Muscle layer of colon (tissue), 2 donors: ENCODE results near the gene SPATC1L.
"Not testable (repeated sequence)": the region's sequence is repeated elsewhere in the genome, so short reads cannot be mapped to it uniquely, and the experiment has no call there.

Experiments
- H3K27ac ChIP-seq: one replicate; pipeline ENCODE4 v1.7.0; 2013; ENCODE audit warnings: low read depth, mild to moderate bottlenecking, low read length, moderate library complexity
- H3K27me3 ChIP-seq, 2 donors: one replicate each; pipeline ENCODE4 v1.7.0; 2013; ENCODE audit warnings: low read length in 2 of 2, mild to moderate bottlenecking in 2 of 2; ENCODE audit not compliant: insufficient read depth in 2 of 2, control insufficient read depth in 1 of 2
- H3K36me3 ChIP-seq: one replicate; pipeline ENCODE4 v1.7.0; 2013; ENCODE audit warnings: mild to moderate bottlenecking, low read length; ENCODE audit not compliant: insufficient read depth
- H3K4me1 ChIP-seq: one replicate; pipeline ENCODE4 v1.7.0; 2013; ENCODE audit warnings: mild to moderate bottlenecking, low read length; ENCODE audit not compliant: insufficient read depth
- H3K4me3 ChIP-seq, 2 donors: one replicate each; pipeline ENCODE4 v1.7.0; 2013; ENCODE audit warnings: low read length in 2 of 2, low read depth in 1 of 2, mild to moderate bottlenecking in 1 of 2, moderate library complexity in 1 of 2
- H3K9ac ChIP-seq: one replicate; pipeline ENCODE4 v1.7.0; 2013; ENCODE audit warnings: low read length
- H3K9me3 ChIP-seq: one replicate; pipeline ENCODE4 v1.7.0; 2013; ENCODE audit warnings: mild to moderate bottlenecking, low read length
- donor health status: abdominal sarcoma.
- donor health status: Adenocarcinoma of cecum.

The SPATC1L gene

DNA sequence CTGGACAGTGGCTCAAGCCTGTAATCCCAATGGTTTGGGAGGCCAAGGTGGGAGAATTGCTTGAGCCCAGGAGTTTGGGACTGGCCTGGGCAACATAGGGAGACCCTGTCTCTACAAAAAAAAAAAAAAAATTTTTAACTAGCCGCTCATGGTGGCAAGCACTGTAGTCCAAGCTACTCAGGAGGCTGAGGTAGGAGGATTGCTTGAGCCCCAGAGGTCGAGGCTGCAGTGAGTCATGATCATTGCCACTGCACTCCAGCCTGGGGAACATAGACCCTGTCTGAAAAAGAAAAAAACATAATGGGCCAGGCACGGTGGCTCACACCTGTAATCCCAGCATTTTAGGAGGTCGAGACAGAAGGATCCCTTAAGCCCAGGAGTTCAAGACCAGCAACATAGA lies 5.3 kb downstream of the SPATC1L start:
- no peak overlapping the region for H3K9ac ChIP-seq
- no peaks in the 10 kb centered on the region for H3K4me1 ChIP-seq
- H3K27me3 ChIP-seq: no peaks in the 10 kb centered on the region
- H3K27ac ChIP-seq: no peak overlapping the region
- H3K36me3 ChIP-seq: no peaks in the 10 kb centered on the region
- H3K9me3 ChIP-seq: no peaks in the 10 kb centered on the region
- H3K4me3 ChIP-seq: no peak overlapping the region

DNA sequence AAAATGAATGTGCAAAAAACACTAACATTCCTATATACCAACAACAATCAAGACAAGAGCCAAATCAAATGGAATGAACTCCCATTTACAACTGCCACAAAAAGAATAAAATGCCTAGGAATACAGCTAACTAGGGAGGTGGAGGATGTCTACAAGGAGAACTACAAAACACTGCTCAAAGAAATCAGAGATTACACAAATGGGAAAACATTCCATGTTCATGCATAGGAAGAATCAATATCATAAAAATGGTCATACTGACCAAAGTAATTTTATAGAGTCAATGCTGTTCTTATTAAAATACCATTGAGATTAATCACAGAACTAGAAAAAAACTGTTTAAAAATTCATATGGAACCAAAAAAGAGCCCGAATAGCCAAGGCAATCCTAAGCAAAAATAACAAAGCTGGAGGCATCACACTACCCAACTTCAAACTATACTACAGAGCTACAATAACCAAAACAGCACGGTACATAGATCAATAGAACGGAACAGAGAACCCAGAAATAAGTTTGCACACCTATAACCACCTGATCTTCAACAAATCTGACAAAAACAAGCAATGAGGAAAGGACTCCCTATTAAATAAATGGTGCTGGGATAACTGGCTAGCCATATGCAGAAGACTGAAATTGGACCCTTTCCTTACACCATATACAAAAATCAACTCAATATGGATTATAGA lies 7.7 kb downstream of the SPATC1L start:
- not testable (repeated sequence) for H3K27ac ChIP-seq, H3K4me1 ChIP-seq, H3K9ac ChIP-seq, H3K36me3 ChIP-seq, H3K27me3 ChIP-seq, H3K9me3 ChIP-seq, H3K4me3 ChIP-seq

DNA sequence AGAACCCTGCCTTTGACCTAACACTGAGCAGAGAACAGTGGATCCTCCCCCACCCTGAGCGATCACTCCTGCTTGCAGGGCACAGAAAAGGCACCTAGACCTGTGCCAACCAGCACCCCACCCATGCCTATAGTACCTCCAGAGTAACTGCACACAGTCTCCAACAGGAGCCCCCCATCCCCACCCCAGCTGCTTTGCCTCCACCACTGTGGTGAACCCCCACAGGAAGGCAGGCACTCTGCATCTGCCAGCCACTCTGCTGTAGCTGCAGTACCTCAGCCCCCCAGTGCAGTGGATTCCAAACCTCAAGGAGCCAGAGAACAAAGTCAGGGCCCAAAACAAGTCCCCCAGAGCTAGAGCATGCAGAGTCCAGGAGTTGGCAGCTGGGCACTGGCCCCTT lies 10.7 kb downstream of the SPATC1L start:
- H3K36me3 ChIP-seq: no peaks in the 10 kb centered on the region
- H3K27ac ChIP-seq: no peak overlapping the region
- H3K4me1 ChIP-seq: no peaks in the 10 kb centered on the region
- H3K4me3 ChIP-seq: no peak overlapping the region
- H3K9ac ChIP-seq: no peak overlapping the region
- H3K9me3 ChIP-seq: no peaks in the 10 kb centered on the region
- no peaks in the 10 kb centered on the region for H3K27me3 ChIP-seq

DNA sequence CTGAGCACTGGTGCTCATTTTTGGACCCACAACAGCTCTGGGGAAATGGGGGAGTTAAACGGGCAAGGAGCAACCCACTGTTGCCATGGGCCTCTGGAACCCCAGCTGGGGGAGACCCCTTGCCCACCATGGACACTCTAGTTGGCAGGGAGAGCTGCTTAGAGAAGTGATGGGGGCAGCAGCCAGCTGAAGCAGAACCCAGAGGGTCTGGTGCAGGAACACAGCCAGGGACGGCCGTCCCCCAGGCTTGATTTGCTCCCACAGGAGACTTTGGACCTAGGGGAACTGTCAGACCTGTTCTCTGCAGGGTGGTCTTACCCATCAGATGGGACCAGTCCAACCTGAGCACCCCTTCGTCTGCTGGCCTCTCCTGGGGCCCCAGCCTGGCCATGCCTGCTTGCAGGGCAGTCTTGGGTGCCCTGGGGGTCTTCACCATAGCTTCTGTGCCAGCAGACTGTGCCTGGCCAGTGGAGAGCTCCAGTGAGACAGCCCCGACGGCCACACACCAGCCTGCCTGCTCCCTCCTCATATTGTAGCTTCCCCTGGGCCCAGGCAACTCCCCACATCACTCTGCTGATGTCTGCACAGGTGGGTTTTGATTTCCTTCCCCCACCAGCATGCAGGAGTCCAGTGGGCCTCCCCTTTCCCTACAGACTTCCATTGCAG lies 11.3 kb downstream of the SPATC1L start:
- no peaks in the 10 kb centered on the region for H3K27me3 ChIP-seq
- H3K4me1 ChIP-seq: no peaks in the 10 kb centered on the region
- H3K4me3 ChIP-seq: no peak overlapping the region
- H3K27ac ChIP-seq: no peak overlapping the region
- H3K36me3 ChIP-seq: no peaks in the 10 kb centered on the region
- no peak overlapping the region for H3K9ac ChIP-seq
- H3K9me3 ChIP-seq: no peaks in the 10 kb centered on the region

DNA sequence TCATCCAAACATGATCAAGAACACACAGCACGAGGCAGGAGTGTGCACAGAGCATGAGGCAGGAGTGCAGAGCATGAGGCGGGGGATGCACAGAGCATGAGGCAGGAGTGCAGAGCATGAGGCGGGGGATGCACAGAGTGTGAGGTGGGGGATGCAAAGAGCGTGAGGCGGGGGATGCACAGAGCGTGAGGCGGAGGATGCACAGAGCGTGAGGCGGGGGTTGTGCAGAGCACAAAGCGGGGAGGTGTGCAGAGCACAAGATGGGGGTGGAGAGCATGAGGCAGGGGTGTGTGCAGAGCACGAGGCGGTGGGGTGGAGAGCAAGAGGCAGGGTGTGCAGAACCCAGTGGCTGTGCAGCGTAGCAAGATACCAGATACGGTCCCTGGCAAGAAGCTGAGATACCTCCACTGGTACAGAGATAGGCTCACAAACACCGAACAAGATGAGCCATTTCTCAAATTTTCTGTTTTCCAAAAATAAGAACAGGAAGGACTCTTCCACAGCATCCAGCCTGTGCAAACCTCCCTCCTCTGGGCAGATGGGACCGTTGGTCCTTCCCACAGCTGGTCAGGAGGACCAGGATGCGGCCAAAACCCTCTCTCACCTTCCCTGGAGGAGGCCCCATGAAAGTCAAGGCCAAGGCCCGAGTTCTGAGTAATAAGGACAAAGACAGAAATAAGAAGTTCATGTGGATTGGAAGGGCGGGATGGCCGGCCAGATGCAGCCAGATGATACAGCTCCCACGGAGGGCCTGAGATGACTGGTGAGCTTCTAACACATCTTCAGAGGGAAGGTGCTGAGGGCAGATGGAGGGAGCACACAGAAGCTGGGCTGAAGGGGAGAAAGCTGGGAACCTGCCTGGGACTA lies 12.0 kb downstream of the SPATC1L start:
- Histone ChIP-seq H3K4me3 (no peak overlapping the region), H3K36me3 (no peaks in the 10 kb centered on the region), H3K27ac (no peak overlapping the region), H3K4me1 (no peaks in the 10 kb centered on the region), H3K9ac (no peak overlapping the region), H3K27me3 (no peaks in the 10 kb centered on the region), H3K9me3 (no peaks in the 10 kb centered on the region)

DNA sequence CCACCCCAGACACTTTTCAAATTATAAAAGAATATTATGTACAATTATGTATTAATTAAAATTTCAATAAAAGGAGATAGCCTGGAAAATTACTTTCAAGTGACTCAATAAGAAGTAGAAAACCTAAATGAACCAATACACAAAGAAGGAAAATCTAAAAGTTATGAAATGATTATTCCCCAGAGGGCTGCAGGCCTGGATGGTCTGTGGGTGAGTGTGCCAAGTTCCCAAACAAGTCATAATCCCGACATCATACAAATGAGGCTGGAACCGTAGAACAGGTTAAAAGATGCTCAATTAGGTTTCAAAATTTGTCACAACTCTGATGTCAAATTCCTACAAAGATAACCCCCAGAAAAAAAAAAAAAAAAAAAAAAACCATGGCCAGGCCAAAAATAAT lies 12.7 kb downstream of the SPATC1L start:
- no peak overlapping the region for H3K9ac ChIP-seq
- no peaks in the 10 kb centered on the region for H3K4me1 ChIP-seq
- no peaks in the 10 kb centered on the region for H3K36me3 ChIP-seq
- no peaks in the 10 kb centered on the region for H3K9me3 ChIP-seq
- no peak overlapping the region for H3K27ac ChIP-seq
- no peak overlapping the region for H3K4me3 ChIP-seq
- H3K27me3 ChIP-seq: no peaks in the 10 kb centered on the region

DNA sequence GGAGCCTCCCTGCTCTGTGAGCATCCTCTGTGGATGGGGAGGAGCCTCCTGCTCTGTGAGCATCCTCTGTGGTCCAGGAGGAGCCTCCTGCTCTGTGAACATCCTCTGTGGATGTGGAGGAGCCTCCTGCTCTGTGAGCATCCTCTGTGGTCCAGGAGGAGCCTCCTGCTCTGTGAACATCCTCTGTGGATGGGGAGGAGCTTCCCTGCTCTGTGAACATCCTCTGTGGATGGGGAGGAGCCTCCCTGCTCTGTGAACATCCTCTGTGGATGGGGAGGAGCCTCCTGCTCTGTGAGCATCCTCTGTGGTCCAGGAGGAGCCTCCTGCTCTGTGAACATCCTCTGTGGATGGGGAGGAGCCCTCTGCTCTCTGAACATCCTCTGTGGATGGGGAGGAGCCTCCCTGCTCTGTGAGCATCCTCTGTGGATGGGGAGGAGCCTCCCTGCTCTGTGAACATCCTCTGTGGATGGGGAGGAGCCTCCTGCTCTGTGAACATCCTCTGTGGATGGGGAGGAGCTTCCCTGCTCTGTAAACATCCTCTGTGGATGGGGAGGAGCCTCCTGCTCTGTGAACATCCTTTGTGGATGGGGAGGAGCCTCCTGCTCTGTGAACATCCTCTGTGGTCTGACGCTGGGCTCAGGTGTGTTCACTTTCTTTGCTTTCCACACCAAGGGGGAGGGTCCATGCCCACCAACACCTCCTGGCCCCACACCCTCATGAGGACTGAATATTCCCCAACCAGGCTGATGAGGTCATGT lies 13.6 kb downstream of the SPATC1L start:
- H3K27ac ChIP-seq, H3K4me3 ChIP-seq, H3K4me1 ChIP-seq, H3K27me3 ChIP-seq, H3K36me3 ChIP-seq, H3K9ac ChIP-seq, H3K9me3 ChIP-seq: not testable (repeated sequence)

DNA sequence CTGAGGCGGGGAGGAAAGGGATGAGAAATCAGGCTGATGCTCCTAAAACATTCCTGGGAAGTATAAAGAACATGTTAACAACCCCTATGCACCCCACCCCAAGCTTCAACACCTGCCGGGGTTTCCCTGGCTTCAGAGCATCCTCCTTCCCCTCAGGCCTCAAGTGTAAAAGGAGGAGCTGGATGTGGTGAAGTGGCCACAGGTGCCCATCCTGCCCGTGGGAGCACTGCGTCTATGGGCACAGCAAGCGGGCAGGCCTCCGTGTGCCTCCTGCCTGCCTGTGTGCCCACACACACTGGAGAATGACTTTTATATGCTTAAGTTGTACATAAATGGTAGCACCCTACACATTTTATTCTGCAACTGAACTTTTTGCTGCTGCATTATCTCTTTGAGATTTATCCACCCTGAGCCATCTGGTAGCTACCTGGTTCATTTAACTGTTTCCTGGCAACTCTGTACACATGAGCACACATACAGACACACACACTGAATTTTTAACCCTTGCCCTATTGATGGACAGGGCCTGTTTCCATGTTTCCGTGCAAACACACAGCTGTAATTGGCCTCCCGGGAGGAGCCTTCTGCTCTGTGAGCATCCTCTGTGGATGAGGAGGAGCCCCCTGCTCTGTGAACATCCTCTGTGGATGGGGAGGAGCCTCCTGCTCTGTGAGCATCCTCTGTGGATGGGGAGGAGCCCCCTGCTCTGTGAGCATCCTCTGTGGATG lies 15.4 kb downstream of the SPATC1L start:
- no peaks in the 10 kb centered on the region for H3K4me1 ChIP-seq
- H3K9me3 ChIP-seq: no peaks in the 10 kb centered on the region
- H3K27me3 ChIP-seq: no peaks in the 10 kb centered on the region
- no peak overlapping the region for H3K4me3 ChIP-seq
- H3K9ac ChIP-seq: no peak overlapping the region
- no peaks in the 10 kb centered on the region for H3K36me3 ChIP-seq
- H3K27ac ChIP-seq: no peak overlapping the region

DNA sequence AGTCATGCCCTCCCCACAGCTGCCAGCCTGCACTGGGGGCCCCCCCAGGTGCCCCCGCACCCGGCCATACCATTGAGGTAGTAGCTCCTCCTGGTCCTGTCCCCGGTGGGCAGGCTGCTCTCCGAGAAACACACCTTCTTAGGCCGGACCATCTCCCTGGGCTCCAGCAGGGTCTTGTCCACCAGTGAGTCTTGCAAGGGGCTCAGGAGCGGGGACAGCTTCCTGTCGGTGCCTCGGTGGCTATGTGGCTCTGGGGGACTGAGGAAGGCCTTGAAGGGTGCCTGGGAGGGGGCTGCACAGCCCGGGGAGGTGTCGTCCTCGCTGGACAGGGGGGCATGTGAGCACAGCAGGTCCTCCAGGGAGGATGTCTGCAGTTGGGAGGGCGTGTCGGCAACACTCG lies 16.0 kb downstream of the SPATC1L start:
- H3K36me3 ChIP-seq: no peaks in the 10 kb centered on the region
- no peak overlapping the region for H3K9ac ChIP-seq
- no peaks in the 10 kb centered on the region for H3K4me1 ChIP-seq
- H3K27me3 ChIP-seq: no peaks in the 10 kb centered on the region
- H3K9me3 ChIP-seq: no peaks in the 10 kb centered on the region
- H3K4me3 ChIP-seq: no peak overlapping the region
- H3K27ac ChIP-seq: no peak overlapping the region

DNA sequence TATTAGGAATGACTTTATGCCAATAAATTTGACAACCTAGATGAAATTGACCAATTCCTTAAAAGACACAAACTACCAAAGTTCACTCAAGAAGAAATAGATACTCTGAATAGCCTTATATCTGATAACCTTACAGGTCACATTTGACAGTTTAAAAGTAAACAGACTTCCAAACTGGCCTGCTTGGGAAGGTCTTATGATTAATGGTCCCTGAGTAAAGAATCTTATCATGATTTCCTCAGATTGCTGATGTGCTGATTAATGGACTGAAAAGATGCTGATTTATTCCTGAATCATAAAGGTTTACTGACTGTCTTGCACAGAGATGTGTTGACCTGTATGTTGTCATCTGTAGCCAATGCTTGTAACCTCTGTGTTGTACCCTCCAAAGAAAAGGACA lies 19.2 kb downstream of the SPATC1L start:
- H3K9ac ChIP-seq: no peak overlapping the region
- H3K27me3 ChIP-seq: peaks cover 0 to 13% of the 10 kb centered on the region in 2 donors
- no peak overlapping the region for H3K4me3 ChIP-seq
- H3K4me1 ChIP-seq: no peaks in the 10 kb centered on the region
- no peaks in the 10 kb centered on the region for H3K9me3 ChIP-seq
- no peaks in the 10 kb centered on the region for H3K36me3 ChIP-seq
- H3K27ac ChIP-seq: no peak overlapping the region

DNA sequence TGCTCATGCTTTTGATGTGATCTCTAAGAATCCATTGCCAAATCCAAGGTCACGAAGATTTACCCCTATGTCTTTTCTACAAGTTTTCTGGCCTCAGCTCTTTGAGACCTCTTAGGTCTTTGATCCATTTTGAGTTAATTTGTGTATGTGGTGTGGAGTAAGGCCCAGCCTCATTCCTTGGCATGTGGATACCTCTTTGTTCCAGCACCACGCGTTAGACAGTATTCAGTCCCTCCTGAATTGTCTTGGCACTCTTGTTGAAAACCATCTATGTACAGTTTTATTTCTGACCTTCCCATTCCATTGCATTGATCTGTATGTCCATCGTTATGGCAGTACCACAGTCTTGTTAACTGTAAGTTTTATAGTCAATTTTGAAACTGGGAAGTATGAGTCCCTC lies 20.9 kb downstream of the SPATC1L start:
- Histone ChIP-seq H3K9ac (no peak overlapping the region), H3K4me3 (no peak overlapping the region), H3K36me3 (no peaks in the 10 kb centered on the region), H3K9me3 (no peaks in the 10 kb centered on the region), H3K27me3 (peaks cover 0 to 13% of the 10 kb centered on the region in 2 donors), H3K4me1 (no peaks in the 10 kb centered on the region), H3K27ac (no peak overlapping the region)
